Measurements from ENCODE around the gene AXIN1.
A peak's percentile ranks its signal among the peaks of the same experiment; 100 is the strongest.
"Not testable (repeated sequence)": the region's sequence is repeated elsewhere in the genome, so short reads cannot be mapped to it uniquely, and the experiment has no call there.

AXIN1 gene

GRCh38 chr16:352547-353403 is at the start of gene AXIN1:
Gene AXIN1, minus strand, starts transcription at chr16:352723. Its CDS starts 5,698 bp downstream, at chr16:347025.
- peak; percentile 100 for DNase-seq (ENCODE audit: low read depth)

GRCh38 chr16:401468-402348 is 49.2 kb upstream of the AXIN1 start, which contains the start of gene DECR2:
Gene DECR2, plus strand, starts transcription at chr16:401885. Its CDS starts 79 bp downstream, at chr16:401964.
- DNase-seq (ENCODE audit: low read depth), result peak; percentile 98

GRCh38 chr16:400061-400591 is 47.6 kb upstream of the AXIN1 start:
- DNase-seq (ENCODE audit: low read depth), result no peak

GRCh38 chr16:399340-400019 is 47.0 kb upstream of the AXIN1 start:
- DNase-seq (ENCODE audit: low read depth), result no peak

GRCh38 chr16:398561-399339 is 46.2 kb upstream of the AXIN1 start:
- no peak for DNase-seq (ENCODE audit: low read depth)

GRCh38 chr16:397736-398332 is 45.3 kb upstream of the AXIN1 start:
- DNase-seq (ENCODE audit: low read depth), result no peak

- no peak for DNase-seq (ENCODE audit: low read depth)
Measured at GRCh38 chr16:397135-397661, 44.7 kb upstream of the AXIN1 start, which contains the start of gene NME4. Gene NME4, plus strand, starts transcription at chr16:397199. Its CDS starts 24 bp downstream, at chr16:397223.

- no peak for DNase-seq (ENCODE audit: low read depth)
Measured at GRCh38 chr16:396605-397004, 44.1 kb upstream of the AXIN1 start.

- no peak for DNase-seq (ENCODE audit: low read depth)
Measured at GRCh38 chr16:396199-396598, 43.7 kb upstream of the AXIN1 start.

- DNase-seq (ENCODE audit: low read depth), result no peak
Measured at GRCh38 chr16:392450-393030, 40.0 kb upstream of the AXIN1 start.

- peak; percentile 63 for DNase-seq (ENCODE audit: low read depth)
Measured at GRCh38 chr16:391885-392335, 39.4 kb upstream of the AXIN1 start.

- no peak for DNase-seq (ENCODE audit: low read depth)
Measured at GRCh38 chr16:389352-389751, 36.8 kb upstream of the AXIN1 start.

GRCh38 chr16:387761-388666 is 35.5 kb upstream of the AXIN1 start:
- not testable (repeated sequence) for DNase-seq (ENCODE audit: low read depth)

GRCh38 chr16:386641-387156 is 34.2 kb upstream of the AXIN1 start:
- no peak for DNase-seq (ENCODE audit: low read depth)

- no peak for DNase-seq (ENCODE audit: low read depth)
Measured at GRCh38 chr16:383326-384051, 31.0 kb upstream of the AXIN1 start.

- peak; percentile 59 for DNase-seq (ENCODE audit: low read depth)
Measured at GRCh38 chr16:381789-382717, 29.5 kb upstream of the AXIN1 start, which contains the start of gene PGAP6. Gene PGAP6, minus strand, starts transcription at chr16:381978. Its CDS starts 157 bp downstream, at chr16:381821.

Data from stimulated activated CD4-positive, alpha-beta T cell treated with anti-CD3 and anti-CD28 coated beads, Interleukin-2, amount 100 ng/mL, for 4 hours (primary cell).